Activated naive CD8-positive, alpha-beta T cell treated with anti-CD3 and anti-CD28 coated beads, Interleukin-2, amount 10 ng/mL, durations not matched to agents 7 days and 5 days (primary cell): ENCODE data around the gene FUNDC1. TPM values are rescaled to one million over a fixed set of nuclear protein-coding genes. Genes with fewer than 3 reads are reported as not detected.
"Not testable (repeated sequence)": the region's sequence is repeated elsewhere in the genome, so short reads cannot be mapped to it uniquely, and the experiment has no call there.

ENCODE experiments used
- ATAC-seq: fragments of 150-1000 bp; cut with Tn5 transposase; one replicate; pipeline ENCODE4 v1.10.0; 2021; ENCODE audit warnings: low read depth, moderate library complexity
- POLR2A ChIA-PET: fragments of 350-600 bp; sonication (Branson Sonifier 250); formaldehyde crosslinking; loops from one replicate; lab custom pipeline; 2021; ENCODE audit warnings: antibody characterized with exemption; lab: Charles Lee
- DNase-seq: peaks from one replicate; pipeline ENCODE4 v3.0.0; 2021
- H3K27ac Mint-ChIP-seq: one replicate; pipeline ENCODE4 v1.8.0; 2022; ENCODE audit warnings: mild to moderate bottlenecking, mixed read lengths
- H3K27me3 Mint-ChIP-seq: one replicate; pipeline ENCODE4 v1.8.0; 2022; ENCODE audit warnings: mild to moderate bottlenecking, moderate library complexity, mixed read lengths
- H3K36me3 Mint-ChIP-seq: one replicate; pipeline ENCODE4 v1.8.0; 2021; ENCODE audit warnings: mild to moderate bottlenecking, mixed read lengths
- H3K4me1 Mint-ChIP-seq: one replicate; pipeline ENCODE4 v1.8.0; 2021; ENCODE audit warnings: mixed read lengths
- H3K4me3 Mint-ChIP-seq: one replicate; pipeline ENCODE4 v1.8.0; 2022; ENCODE audit warnings: mild to moderate bottlenecking, moderate library complexity, mixed read lengths
- H3K9me3 Mint-ChIP-seq: one replicate; pipeline ENCODE4 v1.8.0; 2021; ENCODE audit warnings: mixed read lengths
- total RNA-seq, 2 experiments: library from RNA; stranded (reverse); gene quantifications; one replicate each; pipeline ENCODE4 v1.2.3, GENCODE V29; 2021

The FUNDC1 gene
- 10 to 100 TPM in 1 of 2 experiments, 1 to 10 TPM in 1; 9.6 to 12.6 TPM for total RNA-seq

GRCh38 chrX:44542567-44543325 is at the start of gene FUNDC1:
Gene FUNDC1 (minus strand): TSS chrX:44542859. CDS start chrX:44542832, 27 bp downstream.
- Mint-ChIP-seq H3K36me3 (peaks cover 4% of the 10 kb centered on the region), H3K27ac (peak within 1 kb of the TSS; percentile 92), H3K27me3 (no peaks in the 10 kb centered on the region), H3K9me3 (no peaks in the 10 kb centered on the region), H3K4me1 (peaks cover 6% of the 10 kb centered on the region), H3K4me3 (peak within 1 kb of the TSS; percentile 94)
- POLR2A ChIA-PET: interaction anchor here (1.0 to 1.2 kb wide), 2 partner anchors 289 to 330 kb away, joined by 4 to 5 read pairs; partner anchors contain the start of gene KDM6A
- DNase-seq: peak; percentile 88
- peak; percentile 97 for ATAC-seq

GRCh38 chrX:44585866-44586265 is 43.2 kb upstream of the FUNDC1 start:
- Mint-ChIP-seq H3K27me3 (no peaks in the 10 kb centered on the region), H3K4me3 (no peak overlapping the region), H3K27ac (no peak overlapping the region), H3K4me1 (no peaks in the 10 kb centered on the region), H3K36me3 (no peaks in the 10 kb centered on the region), H3K9me3 (peaks cover 5% of the 10 kb centered on the region)
- DNase-seq (no peak), ATAC-seq (no peak)
- POLR2A ChIA-PET: no interaction called here

- DNase-seq: no peak
- H3K36me3 Mint-ChIP-seq: no peaks in the 10 kb centered on the region
- no peaks in the 10 kb centered on the region for H3K4me1 Mint-ChIP-seq
- H3K27ac Mint-ChIP-seq: no peak overlapping the region
- H3K4me3 Mint-ChIP-seq: no peak overlapping the region
- no peak for ATAC-seq
- peaks cover 5% of the 10 kb centered on the region for H3K9me3 Mint-ChIP-seq
- POLR2A ChIA-PET: no interaction called here
- no peaks in the 10 kb centered on the region for H3K27me3 Mint-ChIP-seq
Observed at GRCh38 chrX:44580466-44580865, 37.8 kb upstream of the FUNDC1 start.

GRCh38 chrX:44572340-44572938 is 29.8 kb upstream of the FUNDC1 start:
- no peak for DNase-seq
- Mint-ChIP-seq H3K9me3 (peaks cover 8% of the 10 kb centered on the region), H3K4me1 (no peaks in the 10 kb centered on the region), H3K36me3 (no peaks in the 10 kb centered on the region), H3K4me3 (no peak overlapping the region), H3K27ac (no peak overlapping the region), H3K27me3 (no peaks in the 10 kb centered on the region)
- no peak for ATAC-seq
- POLR2A ChIA-PET: interaction anchor here (0.6 kb wide), 1 partner anchor 23 kb away, joined by 4 read pairs; no protein-coding TSS in a partner anchor

- POLR2A ChIA-PET: no interaction called here
- no peaks in the 10 kb centered on the region for H3K27me3 Mint-ChIP-seq
- no peaks in the 10 kb centered on the region for H3K36me3 Mint-ChIP-seq
- H3K4me1 Mint-ChIP-seq: no peaks in the 10 kb centered on the region
- H3K9me3 Mint-ChIP-seq: peaks cover 8% of the 10 kb centered on the region
- H3K4me3 Mint-ChIP-seq: no peak overlapping the region
- no peak for ATAC-seq
- no peak for DNase-seq
- H3K27ac Mint-ChIP-seq: no peak overlapping the region
Observed at GRCh38 chrX:44570522-44570921, 27.9 kb upstream of the FUNDC1 start.

- ATAC-seq: no peak
- POLR2A ChIA-PET: no interaction called here
- no peaks in the 10 kb centered on the region for H3K4me1 Mint-ChIP-seq
- DNase-seq: no peak
- no peaks in the 10 kb centered on the region for H3K36me3 Mint-ChIP-seq
- no peaks in the 10 kb centered on the region for H3K27me3 Mint-ChIP-seq
- H3K27ac Mint-ChIP-seq: no peak overlapping the region
- H3K4me3 Mint-ChIP-seq: no peak overlapping the region
- peaks cover 6% of the 10 kb centered on the region for H3K9me3 Mint-ChIP-seq
Observed at GRCh38 chrX:44569122-44569521, 26.5 kb upstream of the FUNDC1 start.

GRCh38 chrX:44568196-44568595 is 25.5 kb upstream of the FUNDC1 start:
- Mint-ChIP-seq H3K9me3 (peaks cover 6% of the 10 kb centered on the region), H3K36me3 (no peaks in the 10 kb centered on the region), H3K27ac (no peak overlapping the region), H3K27me3 (no peaks in the 10 kb centered on the region), H3K4me1 (no peaks in the 10 kb centered on the region), H3K4me3 (no peak overlapping the region)
- ATAC-seq (no peak), DNase-seq (no peak)
- POLR2A ChIA-PET: no interaction called here

- not testable (repeated sequence) for H3K27ac Mint-ChIP-seq, ATAC-seq
Observed at GRCh38 chrX:44561896-44562295, 19.2 kb upstream of the FUNDC1 start.

GRCh38 chrX:44550563-44550962 is 7.9 kb upstream of the FUNDC1 start:
- H3K4me1 Mint-ChIP-seq: no peaks in the 10 kb centered on the region
- no peaks in the 10 kb centered on the region for H3K9me3 Mint-ChIP-seq
- ATAC-seq (no peak), DNase-seq (no peak)
- no peaks in the 10 kb centered on the region for H3K36me3 Mint-ChIP-seq
- POLR2A ChIA-PET: no interaction called here
- H3K27ac Mint-ChIP-seq: no peak overlapping the region
- no peaks in the 10 kb centered on the region for H3K27me3 Mint-ChIP-seq
- no peak overlapping the region for H3K4me3 Mint-ChIP-seq

More at GRCh38 chrX:44561896-44562295, 19.2 kb upstream of the FUNDC1 start:
- H3K4me3 Mint-ChIP-seq, H3K27me3 Mint-ChIP-seq, H3K36me3 Mint-ChIP-seq, DNase-seq, H3K4me1 Mint-ChIP-seq, POLR2A ChIA-PET, H3K9me3 Mint-ChIP-seq: not testable (repeated sequence)

- H3K27ac Mint-ChIP-seq, H3K9me3 Mint-ChIP-seq, H3K4me1 Mint-ChIP-seq, H3K27me3 Mint-ChIP-seq, H3K4me3 Mint-ChIP-seq, H3K36me3 Mint-ChIP-seq, POLR2A ChIA-PET, ATAC-seq, DNase-seq: not testable (repeated sequence)
Observed at GRCh38 chrX:44545454-44545853, 2.8 kb upstream of the FUNDC1 start.

GRCh38 chrX:44544036-44544435 is 1.4 kb upstream of the FUNDC1 start:
- Mint-ChIP-seq H3K27ac (no peak overlapping the region), H3K9me3 (no peaks in the 10 kb centered on the region), H3K27me3 (no peaks in the 10 kb centered on the region), H3K4me3 (no peak overlapping the region), H3K4me1 (peaks cover 6% of the 10 kb centered on the region), H3K36me3 (no peaks in the 10 kb centered on the region)
- ATAC-seq (no peak), DNase-seq (no peak)
- POLR2A ChIA-PET: no interaction called here

- H3K4me1 Mint-ChIP-seq: peaks cover 2% of the 10 kb centered on the region
- no peaks in the 10 kb centered on the region for H3K9me3 Mint-ChIP-seq
- peaks cover 17% of the 10 kb centered on the region for H3K36me3 Mint-ChIP-seq
- H3K27me3 Mint-ChIP-seq: no peaks in the 10 kb centered on the region
- no peak overlapping the region for H3K4me3 Mint-ChIP-seq
- POLR2A ChIA-PET: no interaction called here
- H3K27ac Mint-ChIP-seq: no peak overlapping the region
- ATAC-seq: no peak
- no peak for DNase-seq
Observed at GRCh38 chrX:44536198-44536597, 6.5 kb downstream of the FUNDC1 start.

GRCh38 chrX:44529310-44529709 is 13.3 kb downstream of the FUNDC1 start:
- no peak for ATAC-seq
- no peaks in the 10 kb centered on the region for H3K9me3 Mint-ChIP-seq
- POLR2A ChIA-PET: no interaction called here
- H3K4me3 Mint-ChIP-seq: no peak overlapping the region
- H3K4me1 Mint-ChIP-seq: no peaks in the 10 kb centered on the region
- no peaks in the 10 kb centered on the region for H3K27me3 Mint-ChIP-seq
- H3K36me3 Mint-ChIP-seq: peaks cover 7% of the 10 kb centered on the region
- no peak overlapping the region for H3K27ac Mint-ChIP-seq
- DNase-seq: no peak

- no peaks in the 10 kb centered on the region for H3K4me1 Mint-ChIP-seq
- no peaks in the 10 kb centered on the region for H3K27me3 Mint-ChIP-seq
- no peaks in the 10 kb centered on the region for H3K9me3 Mint-ChIP-seq
- H3K4me3 Mint-ChIP-seq: no peak overlapping the region
- POLR2A ChIA-PET: no interaction called here
- ATAC-seq (no peak), DNase-seq (no peak)
- H3K27ac Mint-ChIP-seq: no peak overlapping the region
- no peaks in the 10 kb centered on the region for H3K36me3 Mint-ChIP-seq
Observed at GRCh38 chrX:44514272-44514671, 28.4 kb downstream of the FUNDC1 start.
